GM18502 (cell line): ENCODE measurements around the gene RNU5D-1.
"Not testable (repeated sequence)": the region's sequence is repeated elsewhere in the genome, so short reads cannot be mapped to it uniquely, and the experiment has no call there.

Experiments used
- ATAC-seq: cut with Tn5 transposase; IDR thresholded peaks from one replicate; pipeline ENCODE4 v1.9.1; 2021; ENCODE audit warnings: mild to moderate bottlenecking; ENCODE audit not compliant: unreplicated experiment, poor library complexity

RNU5D-1 gene

GRCh38 chr1:44705470-44705869 is 25.5 kb downstream of the RNU5D-1 start:
- no peak for ATAC-seq

- ATAC-seq, result no peak
Observed at GRCh38 chr1:44701141-44701573, 29.8 kb downstream of the RNU5D-1 start.

- ATAC-seq, result no peak
Observed at GRCh38 chr1:44700573-44700972, 30.4 kb downstream of the RNU5D-1 start.

GRCh38 chr1:44699375-44699774 is 31.6 kb downstream of the RNU5D-1 start:
- ATAC-seq, result not testable (repeated sequence)

- no peak for ATAC-seq
Observed at GRCh38 chr1:44698138-44698537, 32.8 kb downstream of the RNU5D-1 start.

GRCh38 chr1:44696789-44697345 is 34.1 kb downstream of the RNU5D-1 start:
- peak; percentile 65 for ATAC-seq

GRCh38 chr1:44696101-44696500 is 34.9 kb downstream of the RNU5D-1 start:
- no peak for ATAC-seq

GRCh38 chr1:44695671-44696070 is 35.3 kb downstream of the RNU5D-1 start:
- ATAC-seq, result no peak

GRCh38 chr1:44694863-44695478 is 36.0 kb downstream of the RNU5D-1 start:
- peak; percentile 66 for ATAC-seq

GRCh38 chr1:44693900-44694299 is 37.1 kb downstream of the RNU5D-1 start:
- no peak for ATAC-seq

- no peak for ATAC-seq
Observed at GRCh38 chr1:44693159-44693558, 37.8 kb downstream of the RNU5D-1 start.

GRCh38 chr1:44689447-44689765 is 41.6 kb downstream of the RNU5D-1 start:
- no peak for ATAC-seq

- no peak for ATAC-seq
Observed at GRCh38 chr1:44688760-44689446, 42.1 kb downstream of the RNU5D-1 start.

- no peak for ATAC-seq
Observed at GRCh38 chr1:44685881-44686280, 45.1 kb downstream of the RNU5D-1 start.

- no peak for ATAC-seq
Observed at GRCh38 chr1:44685218-44685617, 45.8 kb downstream of the RNU5D-1 start.

GRCh38 chr1:44684525-44684924 is 46.4 kb downstream of the RNU5D-1 start:
- ATAC-seq, result peak; percentile 75

GRCh38 chr1:44682883-44683265 is 48.1 kb downstream of the RNU5D-1 start:
- ATAC-seq, result no peak

- no peak for ATAC-seq
Observed at GRCh38 chr1:44681905-44682882, 48.8 kb downstream of the RNU5D-1 start.
